Central memory CD8-positive, alpha-beta T cell (primary cell): Measurements from ENCODE around the gene CMTM4.

Experiments used
- ATAC-seq: fragments of 150-1000 bp; cut with Tn5 transposase; replicated peaks from 2 replicates; pipeline ENCODE4 v1.10.0; 2022; ENCODE audit warnings: mild to moderate bottlenecking, moderate FRiP score, moderate number of reproducible peaks; ENCODE audit not compliant: poor library complexity, severe bottlenecking; ENCODE audit errors: extremely low read depth
- DNase-seq, 2 donors: peaks; one replicate each; pipeline ENCODE4 v3.0.0; 2021; ENCODE audit warnings: low spot score in 2 of 2
- H3K27ac Mint-ChIP-seq: one replicate; pipeline ENCODE4 v1.8.0; 2022; ENCODE audit warnings: low read depth, mild to moderate bottlenecking, moderate library complexity, mixed read lengths
- H3K27me3 Mint-ChIP-seq: one replicate; pipeline ENCODE4 v1.8.0; 2022; ENCODE audit warnings: mixed read lengths
- H3K36me3 Mint-ChIP-seq: one replicate; pipeline ENCODE4 v1.8.0; 2022; ENCODE audit warnings: mild to moderate bottlenecking, moderate library complexity, mixed read lengths; ENCODE audit not compliant: insufficient read depth
- H3K4me1 Mint-ChIP-seq: one replicate; pipeline ENCODE4 v1.8.0; 2022; ENCODE audit warnings: mixed read lengths
- H3K4me3 Mint-ChIP-seq: one replicate; pipeline ENCODE4 v1.8.0; 2022; ENCODE audit warnings: mild to moderate bottlenecking, moderate library complexity, mixed read lengths
- H3K9me3 Mint-ChIP-seq: one replicate; pipeline ENCODE4 v1.8.0; 2022; ENCODE audit warnings: mixed read lengths

CMTM4 gene

GRCh38 chr16:66623755-66624154 lies 72.8 kb downstream of the CMTM4 start:
- Mint-ChIP-seq H3K4me3 (no peak overlapping the region), H3K4me1 (no peaks in the 10 kb centered on the region), H3K36me3 (no peaks in the 10 kb centered on the region), H3K27ac (no peak overlapping the region), H3K9me3 (no peaks in the 10 kb centered on the region), H3K27me3 (no peaks in the 10 kb centered on the region)
- ATAC-seq, result no peak
- no peak for DNase-seq

- no peaks in the 10 kb centered on the region for H3K27me3 Mint-ChIP-seq
- H3K4me3 Mint-ChIP-seq, result no peak overlapping the region
- no peak for DNase-seq
- no peaks in the 10 kb centered on the region for H3K9me3 Mint-ChIP-seq
- no peaks in the 10 kb centered on the region for H3K4me1 Mint-ChIP-seq
- no peak for ATAC-seq
- no peak overlapping the region for H3K27ac Mint-ChIP-seq
- H3K36me3 Mint-ChIP-seq, result no peaks in the 10 kb centered on the region
Measured at GRCh38 chr16:66622863-66623262, 73.7 kb downstream of the CMTM4 start.

GRCh38 chr16:66621973-66622372 lies 74.6 kb downstream of the CMTM4 start:
- Mint-ChIP-seq H3K9me3 (no peaks in the 10 kb centered on the region), H3K4me1 (no peaks in the 10 kb centered on the region), H3K27me3 (no peaks in the 10 kb centered on the region), H3K4me3 (no peak overlapping the region), H3K27ac (no peak overlapping the region), H3K36me3 (no peaks in the 10 kb centered on the region)
- DNase-seq, result no peak
- ATAC-seq, result no peak

GRCh38 chr16:66620429-66620795 lies 76.1 kb downstream of the CMTM4 start:
- Mint-ChIP-seq H3K9me3 (no peaks in the 10 kb centered on the region), H3K27ac (no peak overlapping the region), H3K4me3 (no peak overlapping the region), H3K27me3 (no peaks in the 10 kb centered on the region), H3K36me3 (peaks cover 1% of the 10 kb centered on the region), H3K4me1 (no peaks in the 10 kb centered on the region)
- DNase-seq, result no peak
- ATAC-seq, result no peak

- no peaks in the 10 kb centered on the region for H3K9me3 Mint-ChIP-seq
- no peaks in the 10 kb centered on the region for H3K27me3 Mint-ChIP-seq
- H3K4me3 Mint-ChIP-seq, result no peak overlapping the region
- ATAC-seq (no peak), DNase-seq (no peak)
- H3K36me3 Mint-ChIP-seq, result peaks cover 3% of the 10 kb centered on the region
- no peak overlapping the region for H3K27ac Mint-ChIP-seq
- no peaks in the 10 kb centered on the region for H3K4me1 Mint-ChIP-seq
Measured at GRCh38 chr16:66619534-66620428, 76.8 kb downstream of the CMTM4 start.

- Mint-ChIP-seq H3K9me3 (no peaks in the 10 kb centered on the region), H3K36me3 (peaks cover 7% of the 10 kb centered on the region), H3K27ac (no peak overlapping the region), H3K27me3 (no peaks in the 10 kb centered on the region), H3K4me3 (no peak overlapping the region), H3K4me1 (no peaks in the 10 kb centered on the region)
- no peak for ATAC-seq
- no peak for DNase-seq
Measured at GRCh38 chr16:66618588-66619375, 77.8 kb downstream of the CMTM4 start.

GRCh38 chr16:66617728-66618127 lies 78.8 kb downstream of the CMTM4 start:
- no peaks in the 10 kb centered on the region for H3K4me1 Mint-ChIP-seq
- no peak for DNase-seq
- peaks cover 13% of the 10 kb centered on the region for H3K36me3 Mint-ChIP-seq
- no peaks in the 10 kb centered on the region for H3K27me3 Mint-ChIP-seq
- H3K4me3 Mint-ChIP-seq, result no peak overlapping the region
- no peak overlapping the region for H3K27ac Mint-ChIP-seq
- no peak for ATAC-seq
- no peaks in the 10 kb centered on the region for H3K9me3 Mint-ChIP-seq

- ATAC-seq, result no peak
- Mint-ChIP-seq H3K36me3 (peaks cover 17% of the 10 kb centered on the region), H3K27me3 (no peaks in the 10 kb centered on the region), H3K4me1 (no peaks in the 10 kb centered on the region), H3K27ac (no peak overlapping the region), H3K4me3 (no peak overlapping the region), H3K9me3 (no peaks in the 10 kb centered on the region)
- DNase-seq, result no peak
Measured at GRCh38 chr16:66617010-66617434, 79.5 kb downstream of the CMTM4 start.

- no peaks in the 10 kb centered on the region for H3K27me3 Mint-ChIP-seq
- no peak for DNase-seq
- H3K9me3 Mint-ChIP-seq, result no peaks in the 10 kb centered on the region
- H3K4me1 Mint-ChIP-seq, result no peaks in the 10 kb centered on the region
- no peak overlapping the region for H3K27ac Mint-ChIP-seq
- ATAC-seq, result no peak
- peaks cover 21% of the 10 kb centered on the region for H3K36me3 Mint-ChIP-seq
- no peak overlapping the region for H3K4me3 Mint-ChIP-seq
Measured at GRCh38 chr16:66616592-66616991, 80.0 kb downstream of the CMTM4 start.

- H3K4me1 Mint-ChIP-seq, result no peaks in the 10 kb centered on the region
- H3K27ac Mint-ChIP-seq, result no peak overlapping the region
- no peak overlapping the region for H3K4me3 Mint-ChIP-seq
- no peaks in the 10 kb centered on the region for H3K27me3 Mint-ChIP-seq
- H3K36me3 Mint-ChIP-seq, result peaks cover 25% of the 10 kb centered on the region
- no peaks in the 10 kb centered on the region for H3K9me3 Mint-ChIP-seq
- ATAC-seq, result no peak
- no peak for DNase-seq
Measured at GRCh38 chr16:66616169-66616568, 80.4 kb downstream of the CMTM4 start.

- DNase-seq (no peak), ATAC-seq (no peak)
- H3K9me3 Mint-ChIP-seq, result no peaks in the 10 kb centered on the region
- H3K27ac Mint-ChIP-seq, result no peak overlapping the region
- H3K36me3 Mint-ChIP-seq, result peaks cover 37% of the 10 kb centered on the region
- no peaks in the 10 kb centered on the region for H3K4me1 Mint-ChIP-seq
- no peaks in the 10 kb centered on the region for H3K27me3 Mint-ChIP-seq
- no peak overlapping the region for H3K4me3 Mint-ChIP-seq
Measured at GRCh38 chr16:66614161-66614802, 82.3 kb downstream of the CMTM4 start.

- DNase-seq, result no peak
- no peak overlapping the region for H3K4me3 Mint-ChIP-seq
- no peaks in the 10 kb centered on the region for H3K27me3 Mint-ChIP-seq
- H3K4me1 Mint-ChIP-seq, result peaks cover 11% of the 10 kb centered on the region
- no peak for ATAC-seq
- H3K9me3 Mint-ChIP-seq, result no peaks in the 10 kb centered on the region
- H3K27ac Mint-ChIP-seq, result peak overlapping the region; percentile 57
- peaks cover 37% of the 10 kb centered on the region for H3K36me3 Mint-ChIP-seq
Measured at GRCh38 chr16:66612422-66612821, 84.1 kb downstream of the CMTM4 start.
